ENCODE results near the gene MRPL22. TPM values are rescaled to one million over a fixed set of nuclear protein-coding genes. Genes with fewer than 3 reads are reported as not detected.
A peak's percentile ranks its signal among the peaks of the same experiment; 100 is the strongest.

MRPL22 gene
- total RNA-seq, 2 donors from 2014 or later: 14.4 to 35.2 TPM

DNA sequence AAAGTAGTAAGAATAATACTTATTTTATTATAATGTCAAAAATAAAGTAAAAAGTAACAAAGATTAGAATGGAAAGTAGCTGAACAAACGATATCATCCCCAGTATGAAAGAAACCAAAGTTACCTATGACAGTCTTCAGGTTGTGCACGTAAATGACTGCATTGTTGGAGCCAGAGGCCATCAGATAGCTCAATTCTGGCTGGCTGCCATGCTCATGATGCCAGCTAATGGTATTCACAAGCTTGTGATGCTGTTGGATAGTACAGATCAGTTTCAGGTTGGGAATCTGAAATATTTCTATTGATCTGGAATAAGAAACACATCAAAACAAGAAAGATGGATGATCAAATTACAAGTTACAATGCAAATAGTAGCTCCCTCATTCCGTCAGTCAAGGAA is 24.0 kb upstream of the MRPL22 start:
- DNase-seq (ENCODE audit: low spot score): no peak
- peaks cover 0 to 2% of the 10 kb centered on the region in 2 donors for H3K36me3 ChIP-seq
- no peaks in the 10 kb centered on the region for H3K27me3 ChIP-seq (replicated peaks; ENCODE audit: insufficient read depth)
- no peaks in the 10 kb centered on the region for H3K4me1 ChIP-seq (replicated peaks)
- WGBS: 64% methylated on average over 3 of the region's 3 CpGs
- no peaks in the 10 kb centered on the region for H3K9me3 ChIP-seq
- no peak overlapping the region for H3K27ac ChIP-seq
- no peak for TF ChIP-seq POLR2AphosphoS5 (IDR thresholded peaks at IDR 0.05)
- TF ChIP-seq POLR2A (IDR thresholded peaks at IDR 0.05): no peak
- TF ChIP-seq, protein P1, sequence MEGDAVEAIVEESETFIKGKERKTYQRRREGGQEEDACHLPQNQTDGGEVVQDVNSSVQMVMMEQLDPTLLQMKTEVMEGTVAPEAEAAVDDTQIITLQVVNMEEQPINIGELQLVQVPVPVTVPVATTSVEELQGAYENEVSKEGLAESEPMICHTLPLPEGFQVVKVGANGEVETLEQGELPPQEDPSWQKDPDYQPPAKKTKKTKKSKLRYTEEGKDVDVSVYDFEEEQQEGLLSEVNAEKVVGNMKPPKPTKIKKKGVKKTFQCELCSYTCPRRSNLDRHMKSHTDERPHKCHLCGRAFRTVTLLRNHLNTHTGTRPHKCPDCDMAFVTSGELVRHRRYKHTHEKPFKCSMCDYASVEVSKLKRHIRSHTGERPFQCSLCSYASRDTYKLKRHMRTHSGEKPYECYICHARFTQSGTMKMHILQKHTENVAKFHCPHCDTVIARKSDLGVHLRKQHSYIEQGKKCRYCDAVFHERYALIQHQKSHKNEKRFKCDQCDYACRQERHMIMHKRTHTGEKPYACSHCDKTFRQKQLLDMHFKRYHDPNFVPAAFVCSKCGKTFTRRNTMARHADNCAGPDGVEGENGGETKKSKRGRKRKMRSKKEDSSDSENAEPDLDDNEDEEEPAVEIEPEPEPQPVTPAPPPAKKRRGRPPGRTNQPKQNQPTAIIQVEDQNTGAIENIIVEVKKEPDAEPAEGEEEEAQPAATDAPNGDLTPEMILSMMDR (IDR thresholded peaks at IDR 0.05): no peak
- H3K4me3 ChIP-seq: no peak overlapping the region
- intact Hi-C loops (cut with DNase I): no loop called here

DNA sequence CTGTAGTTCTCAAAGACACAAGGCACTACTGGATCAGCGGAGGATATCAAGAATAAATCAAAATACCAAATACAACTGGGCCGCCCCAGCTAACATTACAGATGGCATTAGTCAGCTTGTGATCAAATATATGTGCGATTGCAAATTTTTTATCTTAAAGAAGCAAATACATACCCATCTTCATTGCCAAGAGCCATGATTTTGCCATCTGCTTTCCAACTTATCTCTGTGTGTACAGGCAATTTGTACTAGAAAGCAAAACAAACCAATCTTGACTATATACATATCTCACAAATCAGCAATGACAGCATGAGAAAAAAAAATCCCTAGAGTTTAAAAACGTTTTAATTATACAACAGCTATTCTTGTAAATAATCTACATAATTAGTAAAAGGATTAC is 23.1 kb upstream of the MRPL22 start:
- intact Hi-C loops (cut with DNase I): no loop called here
- no peaks in the 10 kb centered on the region for H3K27me3 ChIP-seq (replicated peaks; ENCODE audit: insufficient read depth)
- H3K36me3 ChIP-seq: peaks cover 0 to 2% of the 10 kb centered on the region in 2 donors
- no peaks in the 10 kb centered on the region for H3K9me3 ChIP-seq
- no peak for TF ChIP-seq POLR2A (IDR thresholded peaks at IDR 0.05)
- TF ChIP-seq POLR2AphosphoS5 (IDR thresholded peaks at IDR 0.05): no peak
- TF ChIP-seq, protein P1 (IDR thresholded peaks at IDR 0.05): no peak
- no peak overlapping the region for H3K27ac ChIP-seq
- no peak for DNase-seq (ENCODE audit: low spot score)
- H3K4me1 ChIP-seq (replicated peaks): no peaks in the 10 kb centered on the region
- no peak overlapping the region for H3K4me3 ChIP-seq
- WGBS: 74% methylated on average over 4 of the region's 4 CpGs

GRCh38 chr5:154923441-154924430 is 17.1 kb upstream of the MRPL22 start:
- intact Hi-C loops (cut with DNase I): no loop called here
- TF ChIP-seq POLR2AphosphoS5 (IDR thresholded peaks at IDR 0.05) (peak; percentile 67), POLR2A (IDR thresholded peaks at IDR 0.05) (no peak)
- H3K9me3 ChIP-seq: no peaks in the 10 kb centered on the region
- WGBS: 79% methylated on average over 7 of the region's 7 CpGs
- H3K4me3 ChIP-seq: no peak overlapping the region
- DNase-seq (ENCODE audit: low spot score): peak; percentile 16
- no peak overlapping the region for H3K27ac ChIP-seq
- H3K36me3 ChIP-seq: peaks cover 6 to 12% of the 10 kb centered on the region in 2 donors
- H3K4me1 ChIP-seq (replicated peaks): no peaks in the 10 kb centered on the region
- no peaks in the 10 kb centered on the region for H3K27me3 ChIP-seq (replicated peaks; ENCODE audit: insufficient read depth)

GRCh38 chr5:154933537-154933936 is 7.3 kb upstream of the MRPL22 start:
- 87% methylated on average over 3 of the region's 3 CpGs for WGBS
- H3K27me3 ChIP-seq (replicated peaks; ENCODE audit: insufficient read depth): no peaks in the 10 kb centered on the region
- no peak overlapping the region for H3K4me3 ChIP-seq
- peaks cover 3% of the 10 kb centered on the region for H3K4me1 ChIP-seq (replicated peaks)
- H3K27ac ChIP-seq: no peak overlapping the region
- intact Hi-C loops (cut with DNase I): loop anchor here (10.0 kb wide), 1 partner anchor 179 kb away; the partner anchor contains the start of gene LARP1
- no peak for DNase-seq (ENCODE audit: low spot score)
- no peaks in the 10 kb centered on the region for H3K36me3 ChIP-seq
- TF ChIP-seq POLR2AphosphoS5 (IDR thresholded peaks at IDR 0.05): no peak
- TF ChIP-seq POLR2A (IDR thresholded peaks at IDR 0.05): no peak
- TF ChIP-seq, protein P1 (IDR thresholded peaks at IDR 0.05): no peak
- no peaks in the 10 kb centered on the region for H3K9me3 ChIP-seq

- intact Hi-C loops (cut with DNase I): loop anchor here (10.0 kb wide), 1 partner anchor 180 kb away; the partner anchor contains the start of gene LARP1
- no peaks in the 10 kb centered on the region for H3K27me3 ChIP-seq (replicated peaks; ENCODE audit: insufficient read depth)
- no peaks in the 10 kb centered on the region for H3K9me3 ChIP-seq
- no peaks in the 10 kb centered on the region for H3K36me3 ChIP-seq
- H3K4me1 ChIP-seq (replicated peaks): peaks cover 3% of the 10 kb centered on the region
- no peak overlapping the region for H3K4me3 ChIP-seq
- no peak for TF ChIP-seq POLR2AphosphoS5 (IDR thresholded peaks at IDR 0.05)
- no peak for DNase-seq (ENCODE audit: low spot score)
- no peak overlapping the region for H3K27ac ChIP-seq
Observed at GRCh38 chr5:154934881-154935280, 6.0 kb upstream of the MRPL22 start.
